ELR (cell line): ENCODE results near the gene IRX3.

Source experiments
- DNase-seq: peaks from one replicate; pipeline ENCODE4 v3.0.0-alpha.2; 2015; ENCODE audit warnings: low read depth

IRX3 gene

DNA sequence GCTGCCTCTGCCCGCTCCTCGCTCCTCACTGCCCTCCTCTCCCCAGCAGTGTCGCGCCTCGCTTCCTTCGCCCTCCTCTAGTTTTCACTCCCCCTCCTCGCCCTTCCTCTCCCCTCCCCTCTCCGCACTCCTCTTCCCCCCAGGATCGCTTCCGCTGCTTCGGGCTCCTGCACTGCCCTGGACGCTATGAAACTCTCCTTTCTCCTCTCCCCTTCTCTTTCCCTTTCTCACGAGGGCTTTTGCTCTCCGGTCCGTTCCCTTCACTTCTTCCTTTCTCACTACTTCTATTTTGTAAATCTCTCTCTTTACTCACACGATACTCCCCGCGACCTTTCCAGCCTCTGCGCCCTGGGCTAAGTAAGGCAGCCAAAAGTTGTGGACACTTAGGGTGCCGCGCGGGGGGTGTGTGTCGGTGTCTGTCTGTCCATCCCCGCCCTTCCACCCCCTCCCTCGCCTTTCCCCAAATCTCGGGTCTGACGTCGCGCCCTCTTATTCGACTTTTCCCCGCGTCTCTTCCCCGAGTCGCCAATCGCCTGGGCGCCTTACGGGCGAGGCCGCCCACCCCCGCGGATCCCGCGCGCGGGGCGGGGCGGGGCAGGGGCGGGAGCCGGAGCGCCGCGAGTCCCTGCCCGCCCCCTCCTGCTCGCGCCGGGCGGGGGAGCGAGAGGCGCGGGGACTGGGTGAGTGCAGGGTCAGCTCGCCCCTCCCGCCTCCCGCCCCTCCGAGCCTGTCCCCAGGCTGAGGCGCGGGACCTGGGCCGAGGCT, at the start of gene IRX3:
IRX3 (minus strand) TSS at position 422 of the 765 bp plus-strand sequence. CDS start 737 bp downstream, outside the sequence.
- peak; percentile 95 for DNase-seq

DNA sequence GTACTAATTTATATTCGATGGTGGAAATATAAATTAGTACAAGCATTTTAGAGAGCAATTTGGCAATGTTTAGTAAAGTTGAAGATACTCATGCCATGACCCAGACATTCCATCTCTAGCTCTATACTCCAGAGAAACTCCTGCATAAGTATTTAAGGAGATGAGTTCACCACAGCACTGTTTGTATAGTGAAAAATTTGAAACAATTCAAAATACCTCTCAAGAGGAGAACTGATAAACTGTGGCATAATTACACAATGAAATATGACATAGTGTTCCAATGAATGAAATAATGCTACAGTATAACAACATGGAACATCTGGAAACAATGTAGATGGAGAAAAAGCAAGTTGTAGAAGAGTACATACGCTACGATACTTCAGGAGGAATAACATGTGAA, 48.6 kb upstream of the IRX3 start:
- DNase-seq: no peak

DNA sequence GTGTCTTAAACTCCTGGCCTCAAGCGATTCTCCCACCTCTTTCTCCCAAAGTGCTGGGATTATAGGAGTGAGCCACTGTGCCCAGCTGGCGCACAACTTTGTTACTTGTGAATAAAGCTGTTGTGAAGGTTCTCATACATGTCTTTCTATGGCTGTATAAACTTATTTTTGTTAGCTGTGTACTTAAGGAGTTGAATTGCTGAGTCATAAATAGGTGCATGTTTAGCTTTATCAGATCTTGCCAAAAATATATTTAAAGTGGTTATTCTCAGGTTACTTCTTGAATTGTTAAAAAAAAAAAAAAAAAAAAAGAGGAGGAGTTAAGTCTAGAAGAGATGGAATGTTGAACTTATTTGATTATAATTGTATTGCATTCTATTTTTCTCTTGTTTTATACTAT, 47.6 kb upstream of the IRX3 start:
- no peak for DNase-seq

DNA sequence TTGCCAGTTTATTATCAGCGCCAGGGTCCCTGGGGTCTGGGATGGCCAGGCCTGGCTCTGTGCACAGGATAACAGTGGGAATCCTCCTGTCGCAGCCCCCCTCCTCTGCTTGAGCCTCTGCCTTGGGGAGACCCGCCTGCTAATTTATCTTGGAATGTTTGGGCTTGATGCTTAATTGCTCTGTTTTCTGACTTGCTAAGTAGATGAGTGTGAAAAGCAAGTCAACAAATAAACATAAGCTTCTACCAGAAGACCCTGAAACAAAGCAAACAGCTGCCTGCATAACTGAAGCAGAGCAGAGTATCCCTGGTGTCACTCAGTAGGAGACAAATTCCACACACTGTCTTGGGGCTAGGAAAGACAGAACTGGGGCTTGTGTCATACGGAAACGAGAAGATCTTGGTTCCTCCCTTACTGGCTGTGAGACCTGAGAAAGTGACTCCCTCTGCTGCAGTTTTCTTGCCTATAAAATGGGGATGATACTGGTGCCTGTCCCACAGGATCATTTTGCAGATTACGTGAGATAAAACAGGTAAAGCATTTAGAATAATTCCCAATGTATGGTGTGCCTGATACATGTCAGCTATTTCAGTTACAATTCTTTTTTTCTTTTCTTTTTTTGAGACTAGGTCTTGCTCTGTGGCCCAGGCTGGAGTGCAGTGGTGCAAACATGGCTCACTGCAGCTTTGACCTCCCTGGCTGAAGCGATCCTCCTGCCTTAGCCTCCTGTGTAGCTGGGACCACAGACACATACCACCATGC, 44.8 kb upstream of the IRX3 start:
- no peak for DNase-seq

DNA sequence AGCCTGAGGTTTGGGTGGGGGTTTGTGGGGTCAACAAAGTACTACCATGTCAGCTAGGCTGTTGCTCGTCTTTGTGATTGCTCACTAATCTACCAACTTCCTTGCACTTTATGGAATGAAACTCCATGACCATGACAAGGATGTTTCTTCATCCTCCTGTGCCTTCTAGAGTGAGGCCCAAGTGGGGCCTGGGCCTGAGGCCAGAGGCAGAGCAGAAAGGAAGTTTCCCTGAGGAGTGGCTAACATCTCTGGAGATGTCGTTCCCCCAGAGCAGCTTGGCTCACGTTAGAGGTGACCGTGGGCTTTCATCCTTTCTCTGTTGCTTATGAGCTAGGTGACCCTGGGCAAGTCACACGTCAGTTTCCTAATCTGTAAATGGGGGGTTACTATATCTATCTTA, 41.0 kb upstream of the IRX3 start:
- no peak for DNase-seq

DNA sequence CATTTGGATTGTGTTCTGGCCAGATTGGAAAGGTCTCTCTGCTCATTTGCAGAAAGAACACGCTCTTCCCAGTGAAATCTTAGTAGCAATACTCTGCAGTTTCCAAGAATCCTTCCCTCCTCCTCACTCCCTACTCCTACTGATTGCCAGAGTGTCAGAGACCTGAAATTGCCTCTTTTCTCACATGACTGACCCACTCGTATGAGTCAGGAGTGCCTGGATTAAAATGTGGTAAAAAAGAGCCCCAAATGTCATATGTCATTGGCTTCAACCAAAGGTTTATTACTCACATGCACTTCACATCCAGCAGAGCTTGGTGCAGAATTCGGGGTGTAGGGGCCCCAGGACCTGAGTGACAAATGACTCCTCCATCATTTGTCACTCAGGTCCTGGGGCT, 39.7 kb upstream of the IRX3 start:
- peak; percentile 47 for DNase-seq

DNA sequence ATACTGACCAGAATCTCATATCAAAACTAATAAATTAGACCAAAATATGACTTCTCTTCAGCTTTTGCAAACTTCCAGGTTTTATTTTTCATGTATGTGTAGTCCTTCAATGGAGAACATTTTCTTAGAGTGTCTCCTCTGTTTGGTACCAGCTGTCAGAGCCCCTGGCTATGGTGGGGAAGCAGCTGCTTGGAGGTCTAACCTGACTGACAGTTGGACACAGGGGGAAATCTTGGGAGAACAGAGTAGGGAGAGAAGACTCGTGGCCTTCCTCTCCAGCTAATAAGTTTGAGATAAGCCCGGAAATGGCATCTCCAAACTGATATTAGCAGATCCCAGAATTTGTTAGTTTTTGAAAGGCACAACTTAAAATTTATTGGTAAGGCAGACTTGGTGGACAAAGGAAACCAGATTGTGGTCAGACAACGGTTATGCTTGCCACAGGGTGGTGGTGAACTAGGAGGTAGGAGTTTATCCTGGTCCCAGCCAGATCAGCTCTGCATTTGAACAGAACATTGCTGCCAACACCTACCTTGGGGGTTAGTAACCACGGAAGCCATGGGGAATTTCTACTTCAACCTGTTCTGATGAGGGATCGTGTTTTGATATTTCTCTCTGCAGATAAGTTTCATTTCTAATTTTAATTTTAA, 39.2 kb upstream of the IRX3 start:
- DNase-seq: no peak

DNA sequence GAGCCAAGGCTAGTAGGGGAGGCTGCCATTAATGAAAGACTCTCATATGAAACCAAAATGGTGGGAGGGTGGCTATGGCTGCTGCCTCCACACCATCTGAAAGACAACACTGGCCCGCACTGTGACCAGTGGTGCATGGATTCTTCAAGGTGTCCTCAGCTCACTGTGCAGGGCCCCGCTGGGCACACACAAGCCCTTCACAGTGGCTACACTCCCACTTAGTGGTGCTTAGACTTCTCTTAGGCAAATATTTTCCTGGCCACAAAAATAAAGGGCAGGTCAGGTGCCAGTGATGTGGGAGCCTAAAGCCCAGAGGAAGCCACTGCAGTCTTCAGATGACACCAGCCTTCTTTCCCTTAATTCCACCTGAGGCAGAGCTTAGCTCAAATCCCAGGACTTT, 38.1 kb upstream of the IRX3 start:
- no peak for DNase-seq

DNA sequence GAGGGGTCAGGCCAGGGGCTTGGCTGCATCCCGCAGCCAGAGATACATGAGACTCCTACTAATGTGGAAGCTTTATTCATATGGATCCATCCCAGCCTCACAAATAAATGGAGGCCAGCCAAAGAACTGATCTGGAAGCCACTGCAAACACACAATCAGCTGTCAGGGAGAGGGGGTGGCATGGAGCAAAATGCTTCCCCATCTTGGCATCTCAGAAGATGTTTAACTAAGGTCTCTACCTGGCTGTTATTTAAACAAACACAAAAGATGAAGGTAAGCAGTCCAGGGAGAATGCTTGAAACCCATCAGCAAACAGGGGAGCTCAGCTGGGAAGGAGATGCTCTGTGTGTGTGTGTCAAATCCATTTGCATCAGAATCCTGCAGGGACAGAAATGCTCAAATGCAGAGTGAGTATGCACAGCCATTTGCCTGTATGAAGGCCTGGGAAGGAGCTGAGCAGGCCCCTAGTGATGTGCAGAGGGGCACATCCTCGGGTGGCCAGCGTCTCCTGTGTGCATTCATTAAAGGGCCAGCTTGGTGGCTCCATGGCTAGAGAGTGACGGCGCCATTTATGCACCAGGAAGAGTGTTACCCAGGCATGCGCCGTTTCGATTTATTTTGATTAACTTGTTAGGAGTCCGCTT, 34.2 kb upstream of the IRX3 start:
- no peak for DNase-seq

DNA sequence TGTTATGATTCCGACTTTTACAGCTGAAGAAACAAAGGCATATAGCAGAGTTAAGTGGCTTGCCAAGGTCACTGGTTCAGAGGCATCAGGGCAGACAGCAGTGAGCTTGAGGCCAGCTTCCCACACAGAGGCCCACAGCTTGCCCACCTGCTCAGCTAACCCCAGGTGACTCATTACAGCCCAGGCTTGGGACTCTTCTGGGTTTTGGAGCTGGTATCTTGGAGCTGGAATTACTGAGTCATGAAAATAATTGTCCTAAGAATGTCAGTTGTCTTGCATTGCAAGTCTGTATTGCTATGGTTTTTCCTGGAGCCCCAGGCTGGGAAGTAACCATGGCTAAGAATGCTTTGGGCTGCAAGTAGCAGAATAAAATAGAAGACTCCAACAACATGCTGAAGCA, 32.4 kb upstream of the IRX3 start:
- DNase-seq: peak; percentile 13

DNA sequence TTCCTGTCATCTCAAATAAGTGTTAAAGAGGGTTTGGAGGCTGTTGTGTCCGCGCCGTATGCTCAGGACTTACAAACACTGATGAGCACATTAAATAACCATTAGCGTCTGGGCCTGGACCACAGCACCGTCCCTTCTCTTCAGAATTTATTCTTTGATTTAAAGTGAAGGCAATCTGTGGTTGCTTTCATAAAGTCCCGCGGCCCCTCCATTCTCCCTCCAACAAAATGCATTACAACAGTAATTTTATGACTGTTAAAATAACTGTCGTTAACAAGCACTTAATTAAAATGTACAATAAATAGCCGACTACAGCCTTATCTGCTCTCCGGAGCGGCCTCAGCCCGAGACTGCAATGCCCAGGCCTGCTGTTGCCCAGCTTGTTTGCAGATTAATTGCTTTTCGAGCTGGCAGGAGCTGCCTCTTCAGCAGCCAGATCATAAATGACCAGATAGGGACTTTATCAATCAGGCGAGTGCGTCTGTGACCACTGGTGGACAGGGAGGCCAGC, 30.6 kb upstream of the IRX3 start:
- DNase-seq: no peak

DNA sequence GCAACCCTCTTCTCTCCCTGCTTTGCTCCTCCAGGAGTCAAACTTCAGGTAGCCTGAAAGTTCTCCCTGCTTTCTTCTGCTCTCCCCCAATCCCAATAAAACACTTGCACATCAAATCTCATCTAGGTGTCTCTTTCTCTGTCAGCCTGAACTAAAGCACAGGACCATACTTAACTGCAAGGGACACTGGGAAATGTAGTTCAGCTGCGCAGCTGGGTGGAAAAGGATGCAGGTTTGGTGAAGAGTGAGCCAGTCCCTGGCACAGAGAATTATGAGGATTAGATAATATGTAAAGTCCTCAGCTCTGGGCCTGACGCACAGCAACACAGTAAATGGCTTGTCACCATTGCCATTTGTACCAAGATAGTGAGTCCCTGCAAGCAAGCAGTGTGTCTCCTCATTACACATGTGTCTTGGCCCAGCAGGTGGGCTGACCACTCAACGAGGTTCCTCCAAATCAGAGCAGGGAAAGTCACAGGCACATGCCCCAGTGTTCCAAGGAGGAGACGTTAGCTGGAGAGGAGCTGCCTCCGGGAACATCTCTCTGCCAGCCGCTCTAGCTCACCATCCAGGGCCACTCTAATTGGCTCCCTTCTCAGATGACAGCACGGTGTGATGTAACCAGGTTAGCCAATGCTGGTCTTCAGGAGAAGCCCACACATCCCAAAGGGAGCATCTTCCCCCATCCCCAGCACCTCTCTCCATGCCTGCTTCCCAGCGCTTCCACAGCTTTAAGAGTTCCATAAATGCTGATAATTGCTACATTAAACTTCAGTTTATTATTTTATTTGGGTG, 29.7 kb upstream of the IRX3 start:
- DNase-seq: no peak

DNA sequence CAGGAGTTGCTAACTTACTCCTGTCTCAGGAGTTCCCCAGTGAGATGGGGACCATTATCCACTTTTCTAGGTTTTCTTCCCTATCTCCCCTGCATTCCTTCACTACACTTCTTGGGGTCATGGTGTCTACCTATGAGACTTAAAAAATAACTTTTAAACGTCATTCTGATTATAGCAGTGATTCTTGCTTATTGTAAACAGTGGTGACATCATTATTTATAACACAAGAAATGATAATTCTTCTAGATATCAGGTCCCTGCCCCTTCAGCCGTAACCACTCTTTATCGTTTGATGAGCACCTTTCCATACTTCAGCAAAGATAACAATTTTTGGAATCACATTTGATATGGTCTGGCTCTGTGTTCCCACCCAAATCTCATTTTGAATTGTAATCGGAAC, 27.2 kb upstream of the IRX3 start:
- DNase-seq: no peak

DNA sequence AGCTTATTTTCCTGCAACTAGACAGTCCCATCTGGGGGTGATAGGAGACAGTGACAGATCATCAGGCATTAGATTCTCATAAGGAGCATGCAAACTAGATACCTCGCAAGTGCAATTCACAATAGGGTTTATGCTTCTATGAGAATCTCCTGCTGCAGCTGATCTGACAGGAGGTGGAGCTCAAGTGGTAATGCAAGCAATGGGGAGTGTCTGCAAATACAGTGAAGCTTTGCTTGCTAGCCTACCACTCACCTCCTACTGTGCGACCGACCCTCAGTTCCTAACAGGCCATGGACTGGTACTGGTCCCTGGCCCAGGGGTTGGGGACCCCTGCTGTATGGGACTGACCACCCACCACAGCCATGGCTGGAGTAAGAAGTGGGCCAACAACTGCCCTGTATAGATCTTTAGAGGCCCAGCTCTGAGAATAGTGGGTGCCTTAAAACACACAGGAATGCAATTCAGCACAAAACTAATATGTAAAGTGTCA, 26.0 kb upstream of the IRX3 start:
- no peak for DNase-seq

DNA sequence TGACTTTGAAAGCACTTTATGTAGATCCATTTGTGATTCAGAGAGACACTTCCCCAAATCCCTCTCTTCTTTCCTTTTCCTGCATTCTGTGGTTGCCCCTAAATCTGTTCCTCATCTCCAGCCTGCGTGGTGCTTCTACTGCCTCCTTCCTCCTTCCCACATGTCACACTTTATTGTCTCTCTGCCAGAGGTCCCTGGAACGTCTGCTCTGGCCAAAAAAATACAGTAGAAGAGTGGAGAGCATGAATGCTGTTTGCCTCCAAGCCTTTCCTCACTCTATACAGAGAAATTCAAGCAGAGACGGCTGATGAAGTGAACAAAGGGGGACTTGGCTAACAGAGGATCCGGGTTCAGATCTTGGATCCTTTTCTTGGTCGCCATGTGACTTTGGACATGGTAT, 22.8 kb upstream of the IRX3 start:
- no peak for DNase-seq

DNA sequence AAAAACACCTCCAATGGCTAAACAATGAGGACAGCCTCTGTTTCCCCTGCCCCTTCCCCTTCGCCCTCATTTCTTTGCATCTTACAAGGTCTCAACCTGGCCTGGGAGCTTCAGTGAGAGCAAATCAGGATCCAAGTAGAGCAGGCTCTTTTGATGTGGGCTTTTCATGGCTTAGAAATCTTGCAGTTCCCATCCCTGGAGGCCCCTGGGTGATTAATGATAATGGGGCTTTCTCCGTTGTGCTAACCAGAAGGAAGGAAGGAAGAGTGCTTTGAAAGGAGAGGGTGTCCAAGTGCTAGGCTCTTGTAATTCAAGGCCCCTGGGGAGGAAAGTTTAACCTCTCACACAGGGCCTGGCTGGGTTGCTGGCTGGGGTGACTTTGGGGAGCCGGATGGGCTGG, 18.5 kb upstream of the IRX3 start:
- DNase-seq: no peak

DNA sequence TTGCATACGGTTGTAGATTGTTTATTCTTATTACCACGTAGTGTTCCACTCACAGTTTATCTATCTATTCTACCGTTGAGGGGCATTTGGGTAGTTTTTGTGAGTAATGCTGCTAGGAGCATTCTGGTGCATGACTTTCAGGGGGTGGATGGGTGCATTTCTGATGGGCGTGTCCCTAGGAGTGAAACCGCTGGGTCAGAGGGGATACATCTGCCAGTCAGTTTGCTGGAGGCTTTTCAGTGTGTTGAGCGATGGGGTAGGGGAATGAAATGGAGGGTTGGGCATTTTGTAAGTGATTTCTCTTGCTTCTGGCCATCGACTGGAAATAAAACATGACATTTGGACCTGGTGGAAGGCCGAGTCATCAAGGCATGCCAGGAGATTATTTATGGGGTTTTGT, 17.0 kb upstream of the IRX3 start:
- no peak for DNase-seq

DNA sequence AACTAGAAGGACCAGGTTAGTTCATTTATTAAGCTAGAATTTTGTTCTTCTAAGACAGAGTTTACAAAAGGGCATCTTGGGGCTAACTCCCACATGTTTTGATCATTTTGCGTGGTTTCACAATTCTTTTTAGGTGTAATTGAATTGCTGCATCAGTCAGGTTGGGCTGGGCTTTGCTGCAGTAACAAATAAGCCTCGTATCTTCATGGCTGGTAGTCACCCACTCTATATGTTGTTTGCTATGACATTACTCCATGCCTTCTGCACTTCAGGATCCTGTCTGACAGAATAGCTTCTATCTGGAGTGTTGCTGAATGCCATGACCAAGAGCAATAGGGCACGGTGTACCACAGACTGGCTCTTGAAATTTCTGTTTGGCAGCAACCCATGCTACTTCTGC, 10.6 kb upstream of the IRX3 start:
- no peak for DNase-seq

DNA sequence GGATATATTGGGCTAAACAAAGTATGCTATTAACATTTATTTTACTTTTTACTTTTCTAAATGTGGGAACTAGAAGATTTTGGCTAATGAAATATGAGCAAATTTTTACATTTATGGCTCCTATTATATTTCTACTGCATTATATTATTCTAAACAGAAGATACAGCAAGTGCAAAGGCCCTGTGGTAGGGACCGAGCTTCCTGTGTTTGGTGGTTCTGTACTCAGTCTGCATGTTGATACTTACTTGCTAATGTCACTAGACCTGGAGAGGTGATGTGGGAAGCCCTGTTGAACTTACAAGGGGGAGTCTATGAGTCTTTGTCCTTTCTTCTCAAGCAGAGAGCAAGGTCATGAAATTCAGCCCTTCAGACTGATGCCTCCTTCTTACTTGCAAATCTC, 10.0 kb upstream of the IRX3 start:
- DNase-seq: no peak

DNA sequence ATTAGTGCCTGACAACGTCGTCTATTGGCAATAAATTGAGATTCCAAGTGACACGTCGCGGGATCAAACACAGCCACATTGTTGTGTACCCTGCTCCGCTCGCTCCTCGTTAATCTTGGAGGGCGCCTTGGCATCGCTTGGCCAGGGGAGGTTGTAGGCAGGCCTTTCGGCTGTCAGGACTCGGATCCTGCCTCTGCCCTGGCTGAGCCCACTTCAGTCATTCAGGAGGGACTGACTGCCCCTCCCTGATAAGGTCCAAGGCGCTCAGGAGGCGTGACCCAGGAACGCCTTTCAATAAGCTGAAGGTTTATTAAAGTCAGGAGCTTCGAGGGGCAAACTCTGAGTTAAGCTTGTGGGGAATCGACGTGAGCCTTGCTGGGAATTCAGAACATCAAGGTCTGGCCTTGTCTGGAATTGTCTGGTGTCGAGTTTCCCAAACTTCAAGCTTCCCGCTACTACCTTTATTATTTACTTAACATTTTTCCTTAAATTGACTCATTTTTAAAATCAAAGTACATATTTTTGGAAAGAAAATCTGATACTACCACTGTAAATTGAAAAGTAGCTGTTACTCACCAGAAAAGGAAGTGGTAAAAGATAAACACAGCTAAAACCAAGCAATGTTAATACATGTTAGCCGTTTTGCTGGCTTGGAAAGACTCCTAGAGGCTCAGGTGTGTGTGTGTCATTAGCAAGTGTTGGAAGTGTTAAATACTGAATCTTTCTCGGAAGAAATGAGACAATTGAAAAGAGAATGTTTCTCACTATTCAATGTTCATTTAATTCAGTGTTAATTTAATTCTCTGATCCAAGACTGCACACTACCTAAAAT, 5.3 kb upstream of the IRX3 start:
- peak; percentile 20 for DNase-seq
